HG03457 (cell line): ENCODE results near the gene FUT8.
"Not testable (repeated sequence)": the region's sequence is repeated elsewhere in the genome, so short reads cannot be mapped to it uniquely, and the experiment has no call there.

Source experiments
- ATAC-seq: cut with Tn5 transposase; IDR thresholded peaks from one replicate; pipeline ENCODE4 v1.9.1; 2021; ENCODE audit warnings: moderate number of reproducible peaks; ENCODE audit not compliant: unreplicated experiment

The FUT8 gene

GRCh38 chr14:65415613-65416012 is 3.1 kb downstream of the FUT8 start:
- no peak for ATAC-seq

- ATAC-seq, result no peak
Measured at GRCh38 chr14:65419593-65420252, 7.2 kb downstream of the FUT8 start.

GRCh38 chr14:65421201-65421981 is 8.9 kb downstream of the FUT8 start:
- no peak for ATAC-seq

GRCh38 chr14:65422088-65422834 is 9.7 kb downstream of the FUT8 start:
- ATAC-seq, result no peak

GRCh38 chr14:65423982-65424381 is 11.5 kb downstream of the FUT8 start:
- ATAC-seq, result no peak

- no peak for ATAC-seq
Measured at GRCh38 chr14:65424531-65424930, 12.0 kb downstream of the FUT8 start.

GRCh38 chr14:65425885-65426284 is 13.4 kb downstream of the FUT8 start:
- ATAC-seq, result no peak

GRCh38 chr14:65426902-65427301 is 14.4 kb downstream of the FUT8 start:
- not testable (repeated sequence) for ATAC-seq

GRCh38 chr14:65428691-65429090 is 16.2 kb downstream of the FUT8 start:
- ATAC-seq, result no peak

GRCh38 chr14:65429757-65430156 is 17.2 kb downstream of the FUT8 start:
- ATAC-seq, result no peak

GRCh38 chr14:65431245-65431644 is 18.7 kb downstream of the FUT8 start:
- no peak for ATAC-seq

GRCh38 chr14:65431951-65432350 is 19.4 kb downstream of the FUT8 start:
- ATAC-seq, result no peak

GRCh38 chr14:65432361-65432948 is 19.9 kb downstream of the FUT8 start:
- no peak for ATAC-seq

- ATAC-seq, result no peak
Measured at GRCh38 chr14:65433157-65433556, 20.6 kb downstream of the FUT8 start.

- no peak for ATAC-seq
Measured at GRCh38 chr14:65433646-65434045, 21.1 kb downstream of the FUT8 start.

- no peak for ATAC-seq
Measured at GRCh38 chr14:65434216-65434850, 21.8 kb downstream of the FUT8 start.

GRCh38 chr14:65438266-65438933 is 25.9 kb downstream of the FUT8 start:
- ATAC-seq, result no peak

- no peak for ATAC-seq
Measured at GRCh38 chr14:65439117-65439516, 26.6 kb downstream of the FUT8 start.

GRCh38 chr14:65440230-65440629 is 27.7 kb downstream of the FUT8 start:
- no peak for ATAC-seq

- no peak for ATAC-seq
Measured at GRCh38 chr14:65444230-65444629, 31.7 kb downstream of the FUT8 start.
